Neuronal stem cell (in vitro differentiated cells): ENCODE results near the gene FOSB. TPM values are rescaled to one million over a fixed set of nuclear protein-coding genes. Genes with fewer than 3 reads are reported as not detected.

Experiments used
- small RNA-seq: library from polyadenylated mRNA; stranded (forward); fragments of <200 nt; extraction: miRNeasy Mini kit (QIAGEN cat#:217004); gene quantifications from one replicate; pipeline ENCODE3, GENCODE V24; 2013; ENCODE audit not compliant: insufficient read depth

Gene FOSB

Small RNA genes lying within 50 kb of the gene (small RNA-seq; reads per million reads assigned to genes)
- not detected for gene MIR6088
